C4-2B (cell line): ENCODE measurements around the gene FKBP5.

ENCODE experiments used
- CTCF ChIP-seq: fragments of 450-650 bp; conservative IDR thresholded peaks from 2 replicates; pipeline ENCODE4 v1.5.1; 2017; ENCODE audit warnings: mild to moderate bottlenecking
- ZFX ChIP-seq: fragments of 450-650 bp; IDR thresholded peaks from 2 replicates; pipeline ENCODE4 v1.6.1; 2017

DNA sequence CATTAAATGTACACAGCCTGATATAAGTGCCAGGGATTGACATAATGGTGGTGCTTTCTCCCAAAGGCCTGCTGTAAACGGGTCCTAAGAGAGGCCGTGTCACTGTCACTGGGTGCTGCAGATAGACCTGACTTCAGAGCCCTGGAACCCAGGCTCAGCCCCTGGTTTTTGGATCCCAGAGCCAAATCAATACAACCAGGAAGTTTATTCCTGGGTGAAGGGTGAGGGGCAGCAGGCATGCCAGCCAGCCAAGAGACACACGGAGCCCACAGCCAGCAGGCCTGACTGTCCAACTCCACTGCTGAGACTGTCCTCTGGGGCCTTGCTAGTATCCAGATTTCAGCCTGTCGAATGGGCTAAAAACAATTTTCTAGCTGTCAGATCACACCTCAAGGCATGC lies 35.3 kb upstream of the FKBP5 start:
- TF ChIP-seq CTCF (no peak), ZFX (peak; percentile 57; the same call in 1 of the 2 replicates)
